Spleen (tissue), 11 donors: ENCODE measurements around the gene CCN2. TPM values are rescaled to one million over a fixed set of nuclear protein-coding genes. Genes with fewer than 3 reads are reported as not detected.

Experiments used
- DNase-seq: peaks from one replicate; pipeline ENCODE4 v3.0.0-alpha.2; 2020
- H3K27ac ChIP-seq, 8 donors: fragments of 200-600 bp; sonication (generic) in 7 of 8; 1 replicate in 4 of 8; 2 replicates in 4 of 8; pipeline versions ENCODE4 v1.5.0 to v1.8.0; 2016 to 2021; ENCODE audit warnings: inconsistent platforms in 4 of 8, mild to moderate bottlenecking in 4 of 8, moderate library complexity in 1 of 8
- H3K27me3 ChIP-seq, 7 donors: fragments of 200-600 bp; sonication (generic) in 6 of 7; replicated peaks in 1 of 7; 1 replicate in 4 of 7; 2 replicates in 3 of 7; pipeline versions ENCODE4 v1.5.0 to v1.8.0; 2016 to 2021; ENCODE audit warnings: inconsistent platforms in 3 of 7, mild to moderate bottlenecking in 1 of 7
- H3K36me3 ChIP-seq, 6 donors: fragments of 200-600 bp; sonication (generic) in 5 of 6; 1 replicate in 4 of 6; 2 replicates in 2 of 6; pipeline versions ENCODE4 v1.5.0 to v1.8.0; 2016 to 2021; ENCODE audit warnings: inconsistent platforms in 2 of 6
- H3K4me1 ChIP-seq, 6 donors: fragments of 200-600 bp; sonication (generic) in 5 of 6; 1 replicate in 3 of 6; 2 replicates in 3 of 6; pipeline versions ENCODE4 v1.5.0 to v1.8.0; 2016 to 2021; ENCODE audit warnings: inconsistent platforms in 3 of 6
- H3K4me3 ChIP-seq, 8 donors: fragments of 200-600 bp; sonication (generic) in 7 of 8; 1 replicate in 4 of 8; 2 replicates in 4 of 8; pipeline versions ENCODE4 v1.5.0 to v1.8.0; 2016 to 2021; ENCODE audit warnings: inconsistent platforms in 4 of 8, mild to moderate bottlenecking in 4 of 8, moderate library complexity in 2 of 8
- H3K9me3 ChIP-seq, 8 donors: fragments of 200-600 bp; sonication (generic) in 7 of 8; 1 replicate in 4 of 8; 2 replicates in 4 of 8; pipeline versions ENCODE4 v1.5.0 to v1.8.0; 2016 to 2021; ENCODE audit warnings: inconsistent platforms in 4 of 8
- POLR2A ChIP-seq, 3 donors: fragments of 450-650 bp; IDR thresholded peaks; one replicate each; pipeline ENCODE4 v1.5.1; 2017; ENCODE audit warnings: antibody characterized with exemption in 3 of 3, mild to moderate bottlenecking in 1 of 3
- POLR2AphosphoS5 ChIP-seq, 3 donors: sonication (generic); formaldehyde crosslinking; IDR thresholded peaks; one replicate each; pipeline ENCODE4 v1.5.1; 2017; ENCODE audit warnings: antibody characterized with exemption in 3 of 3
- WGBS, 5 donors: extraction: QIAGEN DNeasy Blood & Tissue Kit in 3 of 5; methylation state at CpG; one replicate each; pipeline versions ENCODE4 v1.1.5 to v1.1.7; 2013 to 2018; 5-methylcytosine and 5-hydroxymethylcytosine counted together
- intact Hi-C: fragments of 100-400 bp; cut with DNase I; formaldehyde crosslinking; loops from one replicate; pipeline ENCODE4 v1.15.0; 2023; ENCODE audit warnings: low total_unique reads
- polyA plus RNA-seq, 3 donors: library from polyadenylated mRNA; stranded (reverse); fragments of 200-250 nt; gene quantifications; one replicate each; pipeline ENCODE4 v1.2.1, GENCODE V29; 2013
- total RNA-seq, 7 donors: library from RNA; depleted of rRNA in 3 of 7; stranded (reverse); fragments of >200 nt in 3 of 7; fragmentation: NEBNext Ultra II Directional in 4 of 7; extraction: Animal tissue kit (Norgen Biotek cat#: 25700) in 4 of 7; gene quantifications; one replicate each; pipeline versions ENCODE4 v1.1.0 to v1.2.1, GENCODE V29; 2016 to 2021
- TF ChIP-seq, protein P1 (sequence below), 11 experiments: fragments of 200-600 bp in 7 of 11; fragments of 450-650 bp in 4 of 11; sonication (generic) in 4 of 11; IDR thresholded peaks in 8 of 11; conservative IDR thresholded peaks in 3 of 11; 1 replicate in 7 of 11; 2 replicates in 4 of 11; pipeline versions ENCODE4 v1.4.0 to v1.8.0; 2016 to 2021; ENCODE audit warnings: antibody characterized with exemption in 11 of 11, inconsistent platforms in 4 of 11, mild to moderate bottlenecking in 1 of 11
- donor health status: healthy with polysubstance abuse.
- donor health status: DM: no; HTN: no; CAD: no; lungs with moderate emphysema.
- donor health status: DM: no; HTN: no; CAD: no.
- donor health status: Bipolar disorder and iron deficiency.
- donor health status: healthy.
- donor health status: DM: no; HTN: no; CAD: no.
- donor health status: DM: yes; HTN: yes; CAD: no.

The CCN2 gene
- total and polyA plus RNA-seq, 10 donors, result 20.6 to 556 (median 271) TPM

DNA sequence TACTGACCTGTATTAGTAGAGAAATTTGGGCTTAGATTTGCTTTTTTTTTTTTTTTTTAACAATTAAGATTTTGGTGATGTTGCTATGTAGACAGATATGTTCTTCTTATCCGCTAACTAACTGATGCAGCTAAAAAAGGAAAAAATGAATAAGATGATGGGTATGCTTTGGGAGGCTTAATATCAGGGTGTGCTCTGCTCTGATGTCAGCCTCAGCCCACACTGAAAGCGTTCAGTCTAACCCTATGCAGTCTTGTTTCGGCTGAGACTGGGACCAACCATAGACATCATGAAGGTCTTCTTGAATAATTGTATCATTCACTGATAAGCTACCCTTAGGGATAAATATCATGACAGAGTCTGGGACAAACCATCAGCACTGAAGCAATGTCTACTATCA is 6.9 kb upstream of the CCN2 start:
- Histone ChIP-seq H3K36me3 (no peaks in the 10 kb centered on the region), H3K27me3 (peaks cover 0 to 3% (median 0%) of the 10 kb centered on the region in 7 donors), H3K4me3 (no peak overlapping the region), H3K27ac (no peak overlapping the region), H3K4me1 (peaks cover 0 to 10% (median 0%) of the 10 kb centered on the region in 6 donors), H3K9me3 (no peaks in the 10 kb centered on the region)
- no peak for DNase-seq
- 91 to 97% (median 93%) methylated on average over 3 of the region's 3 CpGs for WGBS, 5 donors
- TF ChIP-seq, protein P1, sequence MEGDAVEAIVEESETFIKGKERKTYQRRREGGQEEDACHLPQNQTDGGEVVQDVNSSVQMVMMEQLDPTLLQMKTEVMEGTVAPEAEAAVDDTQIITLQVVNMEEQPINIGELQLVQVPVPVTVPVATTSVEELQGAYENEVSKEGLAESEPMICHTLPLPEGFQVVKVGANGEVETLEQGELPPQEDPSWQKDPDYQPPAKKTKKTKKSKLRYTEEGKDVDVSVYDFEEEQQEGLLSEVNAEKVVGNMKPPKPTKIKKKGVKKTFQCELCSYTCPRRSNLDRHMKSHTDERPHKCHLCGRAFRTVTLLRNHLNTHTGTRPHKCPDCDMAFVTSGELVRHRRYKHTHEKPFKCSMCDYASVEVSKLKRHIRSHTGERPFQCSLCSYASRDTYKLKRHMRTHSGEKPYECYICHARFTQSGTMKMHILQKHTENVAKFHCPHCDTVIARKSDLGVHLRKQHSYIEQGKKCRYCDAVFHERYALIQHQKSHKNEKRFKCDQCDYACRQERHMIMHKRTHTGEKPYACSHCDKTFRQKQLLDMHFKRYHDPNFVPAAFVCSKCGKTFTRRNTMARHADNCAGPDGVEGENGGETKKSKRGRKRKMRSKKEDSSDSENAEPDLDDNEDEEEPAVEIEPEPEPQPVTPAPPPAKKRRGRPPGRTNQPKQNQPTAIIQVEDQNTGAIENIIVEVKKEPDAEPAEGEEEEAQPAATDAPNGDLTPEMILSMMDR (IDR thresholded peaks at IDR 0.05 in 8 of 11, conservative IDR thresholded peaks at IDR 0.05 in 3 of 11), result no peak
- TF ChIP-seq POLR2A (IDR thresholded peaks at IDR 0.05) (no peak), POLR2AphosphoS5 (IDR thresholded peaks at IDR 0.05) (no peak)
- intact Hi-C loops, result no loop called here

DNA sequence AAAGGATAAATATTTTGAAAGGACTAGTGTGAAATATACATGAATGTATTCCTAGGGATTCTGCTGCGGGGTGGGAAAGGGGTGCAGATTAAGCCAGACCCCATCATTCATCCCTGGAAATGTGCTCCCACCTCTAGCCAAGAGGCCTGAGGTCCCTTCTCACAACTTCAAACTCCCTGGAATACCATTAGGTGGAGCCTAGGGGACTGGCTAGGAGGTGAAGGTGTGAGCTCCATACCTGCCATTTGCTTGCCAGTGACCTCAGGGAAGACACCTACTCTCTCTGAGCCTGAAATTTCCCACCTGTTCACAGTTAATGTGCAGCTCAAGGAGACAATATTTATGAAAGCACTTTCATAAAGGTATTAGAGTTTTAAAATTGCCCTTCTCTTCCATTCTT is 4.7 kb upstream of the CCN2 start:
- Histone ChIP-seq H3K4me3 (no peak overlapping the region), H3K36me3 (no peaks in the 10 kb centered on the region), H3K27me3 (peaks cover 0 to 26% (median 3%) of the 10 kb centered on the region in 7 donors), H3K4me1 (peaks cover 2 to 33% (median 7%) of the 10 kb centered on the region in 6 donors), H3K9me3 (no peaks in the 10 kb centered on the region), H3K27ac (peak overlapping the region in 3 of 8 donors; percentile 45 to 72 (median 64))
- intact Hi-C loops, result no loop called here
- TF ChIP-seq POLR2AphosphoS5 (IDR thresholded peaks at IDR 0.05) (no peak), POLR2A (IDR thresholded peaks at IDR 0.05) (no peak)
- TF ChIP-seq, protein P1 (IDR thresholded peaks at IDR 0.05 in 8 of 11, conservative IDR thresholded peaks at IDR 0.05 in 3 of 11), result no peak
- 85 to 100% (median 89%) methylated on average over 1 of the region's 1 CpG for WGBS, 5 donors
- DNase-seq, result no peak

DNA sequence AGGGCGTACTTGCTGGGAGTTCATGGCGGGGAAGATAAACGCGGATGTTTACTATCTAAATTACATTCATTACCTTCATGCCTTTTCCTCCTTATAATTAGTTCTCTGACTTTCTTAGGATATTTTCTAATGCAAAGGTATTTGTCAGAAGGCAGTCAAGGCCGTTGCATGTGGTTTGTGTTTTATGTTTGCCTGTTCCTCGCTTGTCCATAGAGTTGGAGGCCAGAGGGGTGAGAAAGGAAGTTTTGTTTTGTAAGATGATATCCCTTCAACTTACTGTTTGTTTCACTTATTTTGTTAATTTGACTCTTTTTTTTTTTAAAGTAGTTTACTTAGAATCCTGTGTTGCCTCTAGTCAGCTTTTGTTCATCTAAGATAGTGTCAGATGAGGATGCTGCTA is 4.0 kb upstream of the CCN2 start:
- H3K4me1 ChIP-seq, result peaks cover 4 to 38% (median 8%) of the 10 kb centered on the region in 6 donors
- H3K36me3 ChIP-seq, result peaks cover 0 to 3% (median 0%) of the 10 kb centered on the region in 6 donors
- 52 to 71% (median 58%) methylated on average over 6 of the region's 6 CpGs for WGBS, 5 donors
- H3K9me3 ChIP-seq, result no peaks in the 10 kb centered on the region
- H3K27ac ChIP-seq, result peak overlapping the region in 7 of 8 donors; percentile 1 to 72 (median 56)
- no peak for DNase-seq
- TF ChIP-seq, protein P1 (IDR thresholded peaks at IDR 0.05 in 8 of 11, conservative IDR thresholded peaks at IDR 0.05 in 3 of 11), result no peak
- TF ChIP-seq POLR2AphosphoS5 (IDR thresholded peaks at IDR 0.05) (no peak), POLR2A (IDR thresholded peaks at IDR 0.05) (no peak)
- H3K27me3 ChIP-seq, result peaks cover 0 to 32% (median 9%) of the 10 kb centered on the region in 7 donors
- intact Hi-C loops, result no loop called here
- H3K4me3 ChIP-seq, result peak overlapping the region in 2 of 8 donors; percentile 10 to 14

DNA sequence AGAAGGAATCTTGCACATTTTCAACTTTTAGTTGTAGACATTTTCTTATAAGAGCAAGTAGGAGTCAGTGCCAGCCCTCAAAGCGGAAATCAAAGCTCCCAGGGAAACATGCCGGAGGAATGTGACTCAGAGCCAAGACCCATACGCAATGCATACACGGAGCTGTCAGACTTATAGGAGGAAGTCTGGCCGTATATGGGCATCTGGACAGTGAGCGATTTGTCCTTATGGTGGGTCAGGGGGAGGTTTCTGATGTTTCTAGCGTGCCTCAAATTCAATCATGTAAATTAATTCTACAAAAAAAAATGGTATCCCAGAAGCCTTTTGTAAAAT is 3.6 kb upstream of the CCN2 start:
- no peaks in the 10 kb centered on the region for H3K9me3 ChIP-seq
- H3K27me3 ChIP-seq, result peaks cover 0 to 37% (median 12%) of the 10 kb centered on the region in 7 donors

More for the DNA sequence above, 3.6 kb upstream of the CCN2 start:
- 53 to 82% (median 69%) methylated on average over 7 of the region's 7 CpGs for WGBS, 5 donors
- H3K4me3 ChIP-seq, result peak overlapping the region in 2 of 8 donors; percentile 10 to 14
- no peak for TF ChIP-seq POLR2A (IDR thresholded peaks at IDR 0.05)
- TF ChIP-seq, protein P1 (IDR thresholded peaks at IDR 0.05 in 8 of 11, conservative IDR thresholded peaks at IDR 0.05 in 3 of 11), result no peak
- TF ChIP-seq POLR2AphosphoS5 (IDR thresholded peaks at IDR 0.05), result peak in 1 of 3 donors; percentile 48
- H3K36me3 ChIP-seq, result peaks cover 0 to 8% (median 0%) of the 10 kb centered on the region in 6 donors
- H3K4me1 ChIP-seq, result peaks cover 5 to 42% (median 13%) of the 10 kb centered on the region in 6 donors
- H3K27ac ChIP-seq, result peak overlapping the region in 7 of 8 donors; percentile 1 to 72 (median 56)
- no peak for DNase-seq
- intact Hi-C loops, result no loop called here
